HEK293 (cell line): ENCODE measurements around the gene CST7.
"Not testable (repeated sequence)": the region's sequence is repeated elsewhere in the genome, so short reads cannot be mapped to it uniquely, and the experiment has no call there.

Experiments used
- CTCF ChIA-PET: fragments of 350-600 bp; formaldehyde crosslinking; extraction: SDS; loops from one replicate; lab custom pipeline; 2021; ENCODE audit warnings: antibody characterized with exemption; lab: Yijun Ruan, JAX
- POLR2A ChIA-PET: fragments of 300-600 bp; formaldehyde crosslinking; extraction: SDS; loops from one replicate; lab custom pipeline; 2020; ENCODE audit warnings: antibody characterized with exemption, inconsistent platforms; lab: Yijun Ruan, JAX
- H3K27ac ChIP-seq: fragments of 200-500 bp; sonication (Bioruptor generic); 2 replicates; pipeline ENCODE4 v1.5.1; 2014; ENCODE audit warnings: low read depth, low read length, control low read depth, inconsistent platforms; ENCODE audit errors: extremely low read depth
- H3K36me3 ChIP-seq, 2 experiments: fragments of 200-500 bp in 1 of 2; sonication (Bioruptor generic) in 1 of 2; 1 replicate in 1 of 2; 2 replicates in 1 of 2; pipeline ENCODE4 v1.5.1; 2014 to 2017; ENCODE audit warnings: inconsistent platforms in 2 of 2, low read length in 2 of 2; ENCODE audit not compliant: control insufficient read depth in 2 of 2, insufficient read depth in 1 of 2
- H3K4me1 ChIP-seq: fragments of 200-500 bp; sonication (Bioruptor generic); 2 replicates; pipeline ENCODE4 v1.5.1; 2014; ENCODE audit warnings: mild to moderate bottlenecking, low read length, inconsistent platforms; ENCODE audit not compliant: control insufficient read depth, insufficient read depth
- H3K4me3 ChIP-seq: 2 replicates; pipeline ENCODE4 v1.5.1; 2011; ENCODE audit warnings: low read depth, mild to moderate bottlenecking, control low read depth, low read length, moderate library complexity
- H3K9me3 ChIP-seq: fragments of 200-500 bp; sonication (Bioruptor generic); 2 replicates; pipeline ENCODE4 v1.5.1; 2014; ENCODE audit warnings: low read depth, low read length, inconsistent platforms; ENCODE audit not compliant: control insufficient read depth, insufficient read depth
- OSR2 ChIP-seq: fragments of 450-650 bp; formaldehyde crosslinking; IDR thresholded peaks from 2 replicates; pipeline ENCODE4 v1.5.1; 2016; ENCODE audit warnings: missing biosample characterization, missing genetic modification characterization
- ZIC2 ChIP-seq: fragments of 450-650 bp; formaldehyde crosslinking; IDR thresholded peaks from 2 replicates; pipeline ENCODE4 v1.5.1; 2016; ENCODE audit warnings: missing biosample characterization, missing genetic modification characterization
- ZNF146 ChIP-seq: fragments of 450-650 bp; formaldehyde crosslinking; IDR thresholded peaks from 2 replicates; pipeline ENCODE4 v1.5.1; 2016; ENCODE audit warnings: missing biosample characterization, missing genetic modification characterization
- ZNF23 ChIP-seq: fragments of 450-650 bp; formaldehyde crosslinking; IDR thresholded peaks from 2 replicates; pipeline ENCODE4 v1.5.1; 2016; ENCODE audit warnings: missing biosample characterization, missing genetic modification characterization, borderline replicate concordance
- ZNF350 ChIP-seq: fragments of 450-650 bp; formaldehyde crosslinking; IDR thresholded peaks from 2 replicates; pipeline ENCODE4 v1.5.0; 2017; ENCODE audit warnings: missing biosample characterization, mild to moderate bottlenecking, missing genetic modification characterization
- ZNF426 ChIP-seq: fragments of 450-650 bp; formaldehyde crosslinking; IDR thresholded peaks from 2 replicates; pipeline ENCODE4 v1.5.1; 2017; ENCODE audit warnings: missing biosample characterization, missing genetic modification characterization, mild to moderate bottlenecking, inconsistent platforms, moderate library complexity
- ZNF791 ChIP-seq: fragments of 450-650 bp; formaldehyde crosslinking; IDR thresholded peaks from 2 replicates; pipeline ENCODE4 v1.5.1; 2016; ENCODE audit warnings: missing biosample characterization, missing genetic modification characterization
- ZNF830 ChIP-seq: fragments of 450-650 bp; IDR thresholded peaks from 2 replicates; pipeline ENCODE4 v1.5.0; 2018; ENCODE audit warnings: missing biosample characterization, missing genetic modification characterization, low read depth, mild to moderate bottlenecking, moderate library complexity
- ZSCAN30 ChIP-seq: fragments of 450-650 bp; IDR thresholded peaks from 2 replicates; pipeline ENCODE4 v1.5.1; 2018; ENCODE audit warnings: missing biosample characterization, mild to moderate bottlenecking, missing genetic modification characterization, moderate library complexity
- TF ChIP-seq, protein P1 (sequence below): fragments of 450-650 bp; formaldehyde crosslinking; IDR thresholded peaks from 2 replicates; pipeline ENCODE4 v1.5.1; 2016; ENCODE audit warnings: missing biosample characterization, missing genetic modification characterization
- TF ChIP-seq, protein P2 (sequence below): sonication (generic); formaldehyde crosslinking; IDR thresholded peaks from 2 replicates; pipeline ENCODE4 v1.8.1; 2022; ENCODE audit warnings: mild to moderate bottlenecking, moderate library complexity, missing genetic modification reagents

The CST7 gene

GRCh38 chr20:24943731-24944130 is 5.3 kb upstream of the CST7 start:
- ChIA-PET CTCF (no interaction called here), POLR2A (no interaction called here)
- Histone ChIP-seq H3K4me1 (no peaks in the 10 kb centered on the region), H3K36me3 (no peaks in the 10 kb centered on the region), H3K27ac (no peak overlapping the region), H3K4me3 (no peak overlapping the region), H3K9me3 (no peaks in the 10 kb centered on the region)
- no peak for TF ChIP-seq ZNF791
- TF ChIP-seq, protein P1, sequence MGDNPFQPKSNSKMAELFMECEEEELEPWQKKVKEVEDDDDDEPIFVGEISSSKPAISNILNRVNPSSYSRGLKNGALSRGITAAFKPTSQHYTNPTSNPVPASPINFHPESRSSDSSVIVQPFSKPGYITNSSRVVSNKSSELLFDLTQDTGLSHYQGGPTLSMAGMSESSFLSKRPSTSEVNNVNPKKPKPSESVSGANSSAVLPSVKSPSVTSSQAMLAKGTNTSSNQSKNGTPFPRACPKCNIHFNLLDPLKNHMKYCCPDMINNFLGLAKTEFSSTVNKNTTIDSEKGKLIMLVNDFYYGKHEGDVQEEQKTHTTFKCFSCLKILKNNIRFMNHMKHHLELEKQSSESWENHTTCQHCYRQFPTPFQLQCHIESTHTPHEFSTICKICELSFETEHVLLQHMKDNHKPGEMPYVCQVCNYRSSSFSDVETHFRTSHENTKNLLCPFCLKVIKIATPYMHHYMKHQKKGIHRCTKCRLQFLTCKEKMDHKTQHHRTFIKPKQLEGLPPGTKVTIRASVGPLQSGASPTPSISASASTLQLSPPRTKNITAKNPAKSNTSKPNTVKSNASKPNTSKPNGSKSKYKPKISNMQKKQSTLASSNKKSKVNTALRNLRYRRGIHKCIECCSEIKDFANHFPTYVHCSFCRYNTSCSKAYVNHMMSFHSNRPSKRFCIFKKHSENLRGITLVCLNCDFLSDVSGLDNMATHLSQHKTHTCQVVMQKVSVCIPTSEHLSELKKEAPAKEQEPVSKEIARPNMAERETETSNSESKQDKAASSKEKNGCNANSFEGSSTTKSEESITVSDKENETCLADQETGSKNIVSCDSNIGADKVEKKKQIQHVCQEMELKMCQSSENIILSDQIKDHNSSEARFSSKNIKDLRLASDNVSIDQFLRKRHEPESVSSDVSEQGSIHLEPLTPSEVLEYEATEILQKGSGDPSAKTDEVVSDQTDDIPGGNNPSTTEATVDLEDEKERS (tag by site-specific recombination) = no peak

- CTCF ChIA-PET = interaction anchor here (0.7 kb wide), 1 partner anchor 253 kb away, joined by 4 read pairs; no protein-coding TSS in a partner anchor
- H3K9me3 ChIP-seq, H3K27ac ChIP-seq, H3K4me3 ChIP-seq, H3K36me3 ChIP-seq, H3K4me1 ChIP-seq, POLR2A ChIA-PET: not testable (repeated sequence)
These were observed 2.7 kb upstream of the CST7 start for GRCh38 chr20:24946376-24946775.

GRCh38 chr20:24948396-24948938 is 602 bp upstream of the CST7 start:
- H3K4me1 ChIP-seq, CTCF ChIA-PET, H3K4me3 ChIP-seq, POLR2A ChIA-PET, H3K36me3 ChIP-seq, H3K9me3 ChIP-seq, H3K27ac ChIP-seq: not testable (repeated sequence)
- peak; percentile 91 for TF ChIP-seq ZNF146 (tag by site-specific recombination)

DNA sequence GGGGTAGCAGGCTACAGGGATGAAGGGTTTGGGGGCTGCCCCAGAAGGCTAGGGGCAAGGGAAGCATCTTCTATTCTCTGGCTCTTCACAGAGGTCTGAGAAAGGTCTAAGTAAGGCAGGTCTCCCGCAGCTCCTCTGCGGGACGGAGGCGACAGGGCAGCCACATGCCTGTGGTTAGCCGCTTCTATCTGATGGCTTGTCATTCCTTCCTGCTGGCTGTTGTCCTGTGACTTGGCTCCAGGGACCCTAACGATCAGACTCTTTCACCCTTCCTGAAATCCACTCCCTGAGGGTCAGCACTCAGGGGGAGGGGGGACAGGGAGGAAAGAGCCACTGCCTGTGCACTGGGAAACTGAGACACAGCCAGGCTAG is 673 bp downstream of the CST7 start:
- Histone ChIP-seq H3K27ac (no peak overlapping the region), H3K36me3 (no peaks in the 10 kb centered on the region), H3K4me3 (no peak overlapping the region), H3K9me3 (no peaks in the 10 kb centered on the region), H3K4me1 (no peaks in the 10 kb centered on the region)
- CTCF ChIA-PET = no interaction called here
- POLR2A ChIA-PET = no interaction called here
- no peak for TF ChIP-seq ZNF350 (tag by site-specific recombination)
- TF ChIP-seq OSR2 = no peak
- peak; percentile 15; the same call in 1 of the 2 replicates for TF ChIP-seq ZIC2 (tag by site-specific recombination)
- TF ChIP-seq, all 188 proteins: peak for 1

- Histone ChIP-seq H3K4me1 (no peaks in the 10 kb centered on the region), H3K27ac (no peak overlapping the region), H3K9me3 (no peaks in the 10 kb centered on the region), H3K4me3 (no peak overlapping the region), H3K36me3 (no peaks in the 10 kb centered on the region)
- ChIA-PET POLR2A (no interaction called here), CTCF (interaction anchor here (0.6 kb wide), 1 partner anchor 84 kb away, joined by 4 read pairs; no protein-coding TSS in a partner anchor)
- TF ChIP-seq ZNF426 (tag by site-specific recombination) = no peak
- no peak for TF ChIP-seq ZNF830 (tag by site-specific recombination)
- no peak for TF ChIP-seq ZSCAN30 (tag by site-specific recombination)
- TF ChIP-seq, protein P2, sequence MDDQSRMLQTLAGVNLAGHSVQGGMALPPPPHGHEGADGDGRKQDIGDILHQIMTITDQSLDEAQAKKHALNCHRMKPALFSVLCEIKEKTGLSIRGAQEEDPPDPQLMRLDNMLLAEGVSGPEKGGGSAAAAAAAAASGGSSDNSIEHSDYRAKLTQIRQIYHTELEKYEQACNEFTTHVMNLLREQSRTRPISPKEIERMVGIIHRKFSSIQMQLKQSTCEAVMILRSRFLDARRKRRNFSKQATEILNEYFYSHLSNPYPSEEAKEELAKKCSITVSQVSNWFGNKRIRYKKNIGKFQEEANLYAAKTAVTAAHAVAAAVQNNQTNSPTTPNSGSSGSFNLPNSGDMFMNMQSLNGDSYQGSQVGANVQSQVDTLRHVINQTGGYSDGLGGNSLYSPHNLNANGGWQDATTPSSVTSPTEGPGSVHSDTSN (CRISPR knock-in tag) = no peak
- TF ChIP-seq ZNF23 (tag by site-specific recombination) = no peak
These were observed 1.2 kb downstream of the CST7 start for GRCh38 chr20:24950128-24950835.
